Suprapubic skin (tissue), 4 donors: ENCODE data around the gene DNAJC1.
"Not testable (repeated sequence)": the region's sequence is repeated elsewhere in the genome, so short reads cannot be mapped to it uniquely, and the experiment has no call there.

ENCODE experiments used
- EP300 ChIP-seq: sonication (generic); formaldehyde crosslinking; IDR thresholded peaks from one replicate; pipeline ENCODE4 v1.6.1; 2017; ENCODE audit warnings: antibody characterized with exemption
- POLR2A ChIP-seq, 2 donors: fragments of 450-650 bp; IDR thresholded peaks; one replicate each; pipeline ENCODE4 v1.6.1; 2017; ENCODE audit warnings: antibody characterized with exemption in 2 of 2, mild to moderate bottlenecking in 2 of 2, moderate library complexity in 2 of 2
- POLR2AphosphoS5 ChIP-seq, 3 donors: sonication (generic); formaldehyde crosslinking; IDR thresholded peaks; one replicate each; pipeline ENCODE4 v1.6.1; 2017; ENCODE audit warnings: antibody characterized with exemption in 3 of 3

GRCh38 chr10:22021144-22021543, 17.6 kb upstream of the DNAJC1 start:
- not testable (repeated sequence) for TF ChIP-seq POLR2AphosphoS5 (IDR thresholded peaks at IDR 0.05); POLR2A (IDR thresholded peaks at IDR 0.05); EP300
